NCI-H226 (cell line): ENCODE data around the gene DHX30.
"Not testable (repeated sequence)": the region's sequence is repeated elsewhere in the genome, so short reads cannot be mapped to it uniquely, and the experiment has no call there.

Experiments
- DNase-seq: peaks from one replicate; pipeline ENCODE4 v3.0.0-alpha.2; 2015

DHX30 gene

DNA sequence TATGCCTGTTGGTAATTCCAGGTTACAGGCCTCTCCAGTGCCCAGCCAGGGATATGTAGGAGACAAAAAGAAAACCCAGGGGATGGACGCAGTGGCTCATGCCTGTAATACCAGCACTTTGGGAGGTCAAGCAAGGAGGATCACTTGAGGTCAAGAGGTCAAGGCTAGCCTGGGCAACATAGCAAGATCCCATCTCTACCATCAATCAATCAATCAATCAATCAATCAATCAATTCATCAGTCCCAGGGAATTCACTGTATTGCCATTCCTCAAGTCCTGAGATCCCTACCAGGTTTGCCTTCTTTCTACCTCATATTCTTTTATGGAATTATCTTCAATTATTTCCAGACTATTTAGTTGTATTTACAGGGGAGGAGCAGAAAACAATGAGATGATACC is 82.2 kb downstream of the DHX30 start:
- DNase-seq, result no peak

DNA sequence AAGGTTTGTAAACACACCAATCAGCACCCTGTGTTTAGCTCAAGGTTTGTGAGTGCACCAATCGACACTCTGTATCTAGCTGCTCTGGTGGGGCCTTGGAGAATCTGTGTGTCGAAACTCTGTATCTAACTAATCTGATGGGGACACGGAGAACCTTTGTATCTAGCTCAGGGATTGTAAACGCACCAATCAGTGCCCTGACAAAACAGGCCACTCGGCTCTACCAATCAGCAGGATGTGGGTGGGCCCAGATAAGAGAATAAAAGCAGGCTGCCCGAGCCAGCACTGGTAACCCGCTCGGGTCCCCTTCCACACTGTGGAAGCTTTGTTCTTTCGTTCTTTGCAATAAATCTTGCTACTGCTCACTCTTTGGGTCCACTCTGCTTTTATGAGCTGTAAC is 85.1 kb downstream of the DHX30 start:
- not testable (repeated sequence) for DNase-seq

GRCh38 chr3:47888986-47889757 is 86.2 kb downstream of the DHX30 start:
- DNase-seq, result no peak

- DNase-seq, result no peak
Measured at GRCh38 chr3:47890126-47890827, 87.3 kb downstream of the DHX30 start.

DNA sequence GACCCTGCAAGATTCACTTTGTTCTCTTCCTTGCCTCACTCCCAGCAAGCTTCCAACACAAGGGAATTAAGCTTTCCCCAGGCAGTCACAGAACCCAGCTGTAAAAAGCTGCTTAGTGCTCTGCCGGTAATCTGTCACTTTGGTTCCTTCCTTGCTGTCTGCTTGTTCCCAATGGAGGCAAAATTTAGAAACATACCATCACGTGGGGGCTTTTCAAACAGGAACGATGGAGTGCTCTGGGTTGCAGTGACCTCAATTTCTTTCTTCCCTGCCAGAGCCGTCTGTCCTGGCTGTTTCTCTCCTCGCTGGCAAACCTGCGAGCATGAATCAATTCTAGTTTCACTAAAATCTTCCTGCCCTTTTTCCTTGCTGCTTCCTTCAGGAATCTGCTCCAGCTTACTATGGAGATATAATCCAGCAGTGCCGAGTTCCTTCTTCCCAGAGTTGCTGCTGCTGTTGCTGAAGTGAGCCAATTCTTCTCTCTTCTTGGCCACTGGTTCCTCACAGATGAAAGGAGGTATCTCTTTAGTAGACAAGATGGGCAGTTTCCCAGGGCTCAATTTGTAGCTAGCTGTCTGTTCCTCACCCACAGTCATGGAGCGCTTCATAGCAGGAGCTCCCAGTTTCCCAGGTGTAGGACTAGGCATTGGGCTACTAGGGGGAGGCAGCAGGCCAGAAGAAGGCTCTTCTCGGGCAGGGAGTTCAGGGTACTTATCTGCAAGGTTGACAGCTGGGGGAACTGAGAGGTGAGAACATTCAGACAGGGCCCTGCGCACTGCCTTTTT is 88.1 kb downstream of the DHX30 start:
- DNase-seq, result no peak

DNA sequence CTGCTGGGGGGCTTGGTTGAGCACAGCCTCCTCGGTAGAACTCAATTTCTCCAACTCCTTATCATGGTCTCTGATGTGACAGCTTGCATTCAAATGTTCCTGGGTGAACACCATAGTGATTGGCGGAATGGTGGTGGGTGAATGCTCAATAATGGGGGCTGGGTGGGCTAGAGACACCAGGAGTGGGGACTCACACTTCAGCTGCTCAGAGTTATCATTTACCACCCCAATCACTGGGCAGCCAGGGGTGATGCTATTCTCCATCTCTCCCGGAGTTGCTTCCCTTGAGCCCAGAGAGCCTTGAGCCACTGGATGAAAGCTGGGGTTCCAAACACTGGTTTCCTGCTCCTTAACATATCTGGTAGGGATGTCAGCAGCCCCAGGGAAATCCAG is 88.7 kb downstream of the DHX30 start:
- no peak for DNase-seq

- no peak for DNase-seq
Measured at GRCh38 chr3:47892286-47893040, 89.5 kb downstream of the DHX30 start.

DNA sequence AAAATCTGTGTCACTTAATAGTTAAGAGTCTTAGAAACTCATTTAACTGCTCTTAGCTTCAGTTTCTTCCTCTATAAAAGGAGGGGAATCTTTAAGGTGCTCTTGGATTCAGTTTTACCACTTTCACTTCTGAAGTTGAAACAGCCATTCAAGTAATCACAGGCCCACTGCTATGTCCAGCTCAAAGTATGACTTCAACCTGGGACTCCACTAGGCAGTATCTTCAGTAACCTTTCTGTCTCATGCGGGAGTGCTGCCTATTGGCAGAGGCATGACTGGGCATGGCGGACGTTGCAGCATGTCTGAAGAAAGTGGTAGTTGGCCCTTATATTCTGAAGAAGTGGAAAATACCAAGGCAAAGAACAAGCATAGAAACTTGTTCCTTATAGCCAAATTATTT is 92.3 kb downstream of the DHX30 start:
- no peak for DNase-seq

DNA sequence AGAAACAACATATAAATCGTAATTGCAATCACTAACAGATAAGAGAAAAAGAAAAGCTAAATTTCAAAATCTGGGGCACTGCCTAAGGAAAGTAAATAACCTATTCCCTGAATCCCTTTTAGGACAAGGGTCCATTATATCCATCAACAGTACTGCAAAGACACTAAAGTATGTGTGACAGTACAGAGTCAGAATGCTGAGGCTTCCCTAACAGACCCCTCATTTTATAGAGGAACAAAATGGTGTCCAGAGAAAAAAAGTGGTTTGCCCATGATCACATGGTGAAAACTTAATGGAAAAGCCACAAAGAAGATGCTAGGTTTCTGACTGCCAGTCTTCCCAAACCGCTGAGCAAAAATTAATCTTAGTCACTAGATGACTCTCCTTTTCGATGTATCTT is 93.8 kb downstream of the DHX30 start:
- no peak for DNase-seq

DNA sequence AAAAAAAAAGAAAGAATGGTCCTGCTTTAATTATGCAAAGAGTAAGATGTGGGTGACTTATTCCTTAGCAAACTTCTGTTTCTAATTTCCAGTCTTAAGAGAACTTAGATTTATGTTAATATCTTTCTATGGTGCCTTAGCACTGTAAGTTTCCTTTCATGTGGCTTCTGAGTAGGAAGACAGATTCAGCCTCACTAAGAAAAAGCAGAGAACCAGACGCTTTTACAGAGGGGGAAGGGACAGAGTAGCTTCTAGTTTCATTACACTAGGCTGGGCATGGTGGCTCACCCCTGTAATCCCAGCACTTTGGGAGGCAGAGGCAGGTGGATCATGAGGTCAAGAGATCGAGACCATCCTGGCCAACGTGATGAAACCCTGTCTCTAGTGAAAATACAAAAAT is 95.0 kb downstream of the DHX30 start:
- no peak for DNase-seq

- no peak for DNase-seq
Measured at GRCh38 chr3:47899495-47900108, 96.7 kb downstream of the DHX30 start.
